Measurements from ENCODE around the gene IL17C. TPM values are rescaled to one million over a fixed set of nuclear protein-coding genes. Genes with fewer than 3 reads are reported as not detected.

IL17C gene
- total RNA-seq, 1 experiment from 2014 or later = 1.9 TPM

DNA sequence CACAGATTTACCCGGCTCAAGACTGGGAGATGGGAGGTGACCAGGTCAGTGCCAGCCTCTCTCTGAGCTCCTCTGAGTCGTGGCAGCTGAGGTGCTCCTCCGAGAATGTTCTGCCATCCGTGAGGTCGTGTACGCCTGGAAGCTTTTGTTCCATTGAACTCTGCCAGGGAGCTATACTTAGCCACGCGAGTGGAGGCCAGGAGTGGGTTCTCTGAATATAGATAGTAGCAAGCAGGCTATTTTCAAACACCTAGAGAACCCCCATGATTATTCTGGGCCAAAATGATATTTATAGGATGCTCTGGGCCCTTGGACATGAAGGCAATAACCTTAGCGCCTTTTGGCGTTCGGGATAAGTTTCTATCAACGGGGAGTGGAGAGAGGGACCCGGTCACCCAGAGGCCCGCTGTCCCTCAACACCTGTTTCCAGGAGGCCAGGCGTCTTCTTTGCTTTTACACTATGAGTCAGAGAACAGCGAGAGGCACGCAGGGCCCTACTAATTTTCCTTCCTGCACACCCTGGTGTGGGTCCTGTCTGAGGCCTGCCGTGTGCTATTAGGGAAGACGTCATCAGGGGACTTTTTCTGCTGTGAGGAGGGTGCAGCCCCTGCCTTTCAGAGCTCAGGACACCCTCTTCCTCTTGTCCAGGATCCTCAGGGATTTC lies 35.5 kb downstream of the IL17C start (continued):
- TF ChIP-seq, protein P1, sequence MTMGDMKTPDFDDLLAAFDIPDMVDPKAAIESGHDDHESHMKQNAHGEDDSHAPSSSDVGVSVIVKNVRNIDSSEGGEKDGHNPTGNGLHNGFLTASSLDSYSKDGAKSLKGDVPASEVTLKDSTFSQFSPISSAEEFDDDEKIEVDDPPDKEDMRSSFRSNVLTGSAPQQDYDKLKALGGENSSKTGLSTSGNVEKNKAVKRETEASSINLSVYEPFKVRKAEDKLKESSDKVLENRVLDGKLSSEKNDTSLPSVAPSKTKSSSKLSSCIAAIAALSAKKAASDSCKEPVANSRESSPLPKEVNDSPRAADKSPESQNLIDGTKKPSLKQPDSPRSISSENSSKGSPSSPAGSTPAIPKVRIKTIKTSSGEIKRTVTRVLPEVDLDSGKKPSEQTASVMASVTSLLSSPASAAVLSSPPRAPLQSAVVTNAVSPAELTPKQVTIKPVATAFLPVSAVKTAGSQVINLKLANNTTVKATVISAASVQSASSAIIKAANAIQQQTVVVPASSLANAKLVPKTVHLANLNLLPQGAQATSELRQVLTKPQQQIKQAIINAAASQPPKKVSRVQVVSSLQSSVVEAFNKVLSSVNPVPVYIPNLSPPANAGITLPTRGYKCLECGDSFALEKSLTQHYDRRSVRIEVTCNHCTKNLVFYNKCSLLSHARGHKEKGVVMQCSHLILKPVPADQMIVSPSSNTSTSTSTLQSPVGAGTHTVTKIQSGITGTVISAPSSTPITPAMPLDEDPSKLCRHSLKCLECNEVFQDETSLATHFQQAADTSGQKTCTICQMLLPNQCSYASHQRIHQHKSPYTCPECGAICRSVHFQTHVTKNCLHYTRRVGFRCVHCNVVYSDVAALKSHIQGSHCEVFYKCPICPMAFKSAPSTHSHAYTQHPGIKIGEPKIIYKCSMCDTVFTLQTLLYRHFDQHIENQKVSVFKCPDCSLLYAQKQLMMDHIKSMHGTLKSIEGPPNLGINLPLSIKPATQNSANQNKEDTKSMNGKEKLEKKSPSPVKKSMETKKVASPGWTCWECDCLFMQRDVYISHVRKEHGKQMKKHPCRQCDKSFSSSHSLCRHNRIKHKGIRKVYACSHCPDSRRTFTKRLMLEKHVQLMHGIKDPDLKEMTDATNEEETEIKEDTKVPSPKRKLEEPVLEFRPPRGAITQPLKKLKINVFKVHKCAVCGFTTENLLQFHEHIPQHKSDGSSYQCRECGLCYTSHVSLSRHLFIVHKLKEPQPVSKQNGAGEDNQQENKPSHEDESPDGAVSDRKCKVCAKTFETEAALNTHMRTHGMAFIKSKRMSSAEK (CRISPR knock-in tag; IDR thresholded peaks at IDR 0.05; ENCODE audit: borderline replicate concordance) = no peak
- TF ChIP-seq ZNF396 (CRISPR knock-in tag; IDR thresholded peaks at IDR 0.05; ENCODE audit: borderline replicate concordance) (no peak), PRRX2 (CRISPR knock-in tag; IDR thresholded peaks at IDR 0.05) (no peak), JAZF1 (CRISPR knock-in tag; IDR thresholded peaks at IDR 0.05) (no peak), USF2 (CRISPR knock-in tag; IDR thresholded peaks at IDR 0.05) (no peak), IRF2 (CRISPR knock-in tag; IDR thresholded peaks at IDR 0.05; ENCODE audit: borderline replicate concordance, low read depth) (no peak), OVOL2 (CRISPR knock-in tag; IDR thresholded peaks at IDR 0.05; ENCODE audit: borderline replicate concordance) (no peak), ZNF138 (CRISPR knock-in tag; conservative IDR thresholded peaks at IDR 0.05) (no peak), HMGA2 (CRISPR knock-in tag; IDR thresholded peaks at IDR 0.05) (no peak), AR (CRISPR knock-in tag; IDR thresholded peaks at IDR 0.05) (no peak), RORB (CRISPR knock-in tag; IDR thresholded peaks at IDR 0.05) (no peak), E2F4 (CRISPR knock-in tag; IDR thresholded peaks at IDR 0.05; ENCODE audit: borderline replicate concordance, low read depth) (no peak), SMAD4 (CRISPR knock-in tag; IDR thresholded peaks at IDR 0.05) (no peak), TP53 (CRISPR knock-in tag; IDR thresholded peaks at IDR 0.05) (no peak)
- TF ChIP-seq, protein P2, sequence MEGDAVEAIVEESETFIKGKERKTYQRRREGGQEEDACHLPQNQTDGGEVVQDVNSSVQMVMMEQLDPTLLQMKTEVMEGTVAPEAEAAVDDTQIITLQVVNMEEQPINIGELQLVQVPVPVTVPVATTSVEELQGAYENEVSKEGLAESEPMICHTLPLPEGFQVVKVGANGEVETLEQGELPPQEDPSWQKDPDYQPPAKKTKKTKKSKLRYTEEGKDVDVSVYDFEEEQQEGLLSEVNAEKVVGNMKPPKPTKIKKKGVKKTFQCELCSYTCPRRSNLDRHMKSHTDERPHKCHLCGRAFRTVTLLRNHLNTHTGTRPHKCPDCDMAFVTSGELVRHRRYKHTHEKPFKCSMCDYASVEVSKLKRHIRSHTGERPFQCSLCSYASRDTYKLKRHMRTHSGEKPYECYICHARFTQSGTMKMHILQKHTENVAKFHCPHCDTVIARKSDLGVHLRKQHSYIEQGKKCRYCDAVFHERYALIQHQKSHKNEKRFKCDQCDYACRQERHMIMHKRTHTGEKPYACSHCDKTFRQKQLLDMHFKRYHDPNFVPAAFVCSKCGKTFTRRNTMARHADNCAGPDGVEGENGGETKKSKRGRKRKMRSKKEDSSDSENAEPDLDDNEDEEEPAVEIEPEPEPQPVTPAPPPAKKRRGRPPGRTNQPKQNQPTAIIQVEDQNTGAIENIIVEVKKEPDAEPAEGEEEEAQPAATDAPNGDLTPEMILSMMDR (IDR thresholded peaks at IDR 0.05) = no peak
- TF ChIP-seq, protein P3, sequence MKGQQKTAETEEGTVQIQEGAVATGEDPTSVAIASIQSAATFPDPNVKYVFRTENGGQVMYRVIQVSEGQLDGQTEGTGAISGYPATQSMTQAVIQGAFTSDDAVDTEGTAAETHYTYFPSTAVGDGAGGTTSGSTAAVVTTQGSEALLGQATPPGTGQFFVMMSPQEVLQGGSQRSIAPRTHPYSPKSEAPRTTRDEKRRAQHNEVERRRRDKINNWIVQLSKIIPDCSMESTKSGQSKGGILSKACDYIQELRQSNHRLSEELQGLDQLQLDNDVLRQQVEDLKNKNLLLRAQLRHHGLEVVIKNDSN (CRISPR knock-in tag; IDR thresholded peaks at IDR 0.05) = no peak
